B cell (primary cell): ENCODE results near the gene SEH1L. TPM values are rescaled to one million over a fixed set of nuclear protein-coding genes. Genes with fewer than 3 reads are reported as not detected.

Experiments
- ATAC-seq: fragments of 200-7000 bp; cut with Tn5 transposase; one replicate; pipeline ENCODE4 v1.10.0; 2021; ENCODE audit warnings: low read depth, mild to moderate bottlenecking, moderate number of reproducible peaks, moderate library complexity
- CTCF ChIA-PET: fragments of 350-600 bp; sonication (Branson Sonifier 250); formaldehyde crosslinking; loops from one replicate; lab custom pipeline; 2021; ENCODE audit warnings: antibody characterized with exemption, inconsistent platforms; lab: Charles Lee
- POLR2A ChIA-PET: fragments of 350-600 bp; sonication (Branson Sonifier 250); formaldehyde crosslinking; loops from one replicate; lab custom pipeline; 2021; ENCODE audit warnings: antibody characterized with exemption; lab: Charles Lee
- DNase-seq: peaks from one replicate; pipeline ENCODE4 v3.0.0; 2013
- H2AFZ ChIP-seq: 2 replicates; pipeline ENCODE4 v1.6.1; 2012; ENCODE audit warnings: mild to moderate bottlenecking, low read depth, low read length; ENCODE audit not compliant: insufficient read depth, poor library complexity, severe bottlenecking
- H3K27ac ChIP-seq, 2 donors: 1 replicate in 1 of 2; 2 replicates in 1 of 2; pipeline ENCODE4 v1.5.1; 2012 to 2013; ENCODE audit warnings: low read length in 2 of 2, mild to moderate bottlenecking in 2 of 2, moderate library complexity in 1 of 2
- H3K27me3 ChIP-seq, 4 experiments: fragments of 200-600 bp in 1 of 4; sonication (generic) in 1 of 4; replicated peaks in 1 of 4; 1 replicate in 2 of 4; 2 replicates in 2 of 4; pipeline versions ENCODE4 v1.6.1 to v1.7.0; 2013 to 2016; ENCODE audit warnings: low read length in 3 of 4, mild to moderate bottlenecking in 2 of 4, mixed read lengths in 1 of 4, moderate library complexity in 1 of 4; ENCODE audit not compliant: insufficient read depth in 4 of 4, control insufficient read depth in 3 of 4; ENCODE audit errors: control extremely low read depth in 1 of 4
- H3K36me3 ChIP-seq, 2 experiments: replicated peaks in 1 of 2; 1 replicate in 1 of 2; 2 replicates in 1 of 2; pipeline versions ENCODE4 v1.6.1 to v1.7.1; 2013; ENCODE audit warnings: low read length in 1 of 2; ENCODE audit not compliant: insufficient read depth in 2 of 2, control insufficient read depth in 1 of 2; ENCODE audit errors: control extremely low read depth in 1 of 2, extremely low read depth in 1 of 2
- H3K4me1 ChIP-seq, 2 donors: fragments of 200-600 bp in 1 of 2; sonication (generic) in 1 of 2; 1 replicate in 1 of 2; 2 replicates in 1 of 2; pipeline versions ENCODE4 v1.5.1 to v1.6.1; 2013 to 2017; ENCODE audit warnings: low read length in 2 of 2; ENCODE audit not compliant: control insufficient read depth in 2 of 2, insufficient read depth in 2 of 2
- H3K4me2 ChIP-seq: replicated peaks from 2 replicates; pipeline ENCODE3; 2012; ENCODE audit warnings: mild to moderate bottlenecking, low read depth, low read length; ENCODE audit not compliant: poor library complexity, severe bottlenecking
- H3K4me3 ChIP-seq, 5 experiments: fragments of 200-600 bp in 1 of 5; sonication (generic) in 1 of 5; 1 replicate in 3 of 5; 2 replicates in 2 of 5; pipeline versions ENCODE4 v1.5.1 to v1.7.0; 2011 to 2016; ENCODE audit warnings: low read length in 4 of 5, mild to moderate bottlenecking in 4 of 5, low read depth in 2 of 5, control low read depth in 1 of 5, moderate library complexity in 1 of 5; ENCODE audit not compliant: insufficient read depth in 1 of 5; ENCODE audit errors: control extremely low read depth in 1 of 5, extremely low read depth in 1 of 5
- H3K79me2 ChIP-seq: fragments of 200-600 bp; sonication (generic); one replicate; pipeline ENCODE4 v1.6.0; 2016; ENCODE audit warnings: low read length; ENCODE audit not compliant: control insufficient read depth, insufficient read depth
- H3K9ac ChIP-seq: fragments of 200-600 bp; sonication (generic); 2 replicates; pipeline ENCODE4 v1.6.1; 2017; ENCODE audit warnings: mild to moderate bottlenecking, low read length, moderate library complexity
- H3K9me3 ChIP-seq, 3 donors: one replicate each; pipeline versions ENCODE4 v1.6.1 to v1.7.1; 2013; ENCODE audit warnings: low read length in 2 of 3; ENCODE audit not compliant: control insufficient read depth in 2 of 3, insufficient read depth in 1 of 3; ENCODE audit errors: control extremely low read depth in 1 of 3
- H4K20me1 ChIP-seq: 2 replicates; pipeline ENCODE4 v1.6.0; 2012; ENCODE audit warnings: mild to moderate bottlenecking, low read length; ENCODE audit not compliant: insufficient read depth, control insufficient read depth, poor library complexity, severe bottlenecking
- H3K27ac Mint-ChIP-seq: one replicate; pipeline ENCODE4 v1.8.0; 2021; ENCODE audit warnings: mixed read lengths
- H3K27me3 Mint-ChIP-seq: one replicate; pipeline ENCODE4 v1.8.0; 2021; ENCODE audit warnings: mixed read lengths
- H3K4me1 Mint-ChIP-seq: one replicate; pipeline ENCODE4 v1.8.0; 2021; ENCODE audit warnings: mixed read lengths
- H3K4me3 Mint-ChIP-seq: one replicate; pipeline ENCODE4 v1.8.0; 2021; ENCODE audit warnings: mixed read lengths
- H3K9me3 Mint-ChIP-seq: one replicate; pipeline ENCODE4 v1.8.0; 2022; ENCODE audit warnings: mixed read lengths; ENCODE audit not compliant: insufficient read depth
- EZH2 ChIP-seq: IDR thresholded peaks from 2 replicates; pipeline ENCODE4 v1.6.1; 2012; ENCODE audit warnings: borderline replicate concordance, low read depth, mild to moderate bottlenecking, moderate library complexity, low read length; ENCODE audit not compliant: insufficient read depth, poor library complexity, severe bottlenecking
- WGBS: methylation state at CpG from one replicate; pipeline ENCODE4 v1.1.5; 2013; ENCODE audit warnings: missing lambda C conversion rate; ENCODE audit not compliant: insufficient coverage; 5-methylcytosine and 5-hydroxymethylcytosine counted together
- intact Hi-C: fragments of 100-400 bp; cut with micrococcal nuclease; formaldehyde crosslinking; loops from one replicate; pipeline ENCODE4 v1.10.0; 2022
- polyA plus RNA-seq: library from polyadenylated mRNA; depleted of rRNA; stranded (reverse); fragments of >200 nt; gene quantifications from 2 replicates; pipeline ENCODE4 v1.2.3, GENCODE V29; 2012
- total RNA-seq, 2 donors: library from RNA; stranded (reverse); fragments of 120-200 nt in 1 of 2; gene quantifications; 1 replicate in 1 of 2; 2 replicates in 1 of 2; pipeline versions ENCODE4 v1.2.3 to v1.2.4, GENCODE V29; 2013 to 2022
- TF ChIP-seq, protein P1 (sequence below): fragments of 200-600 bp; IDR thresholded peaks from one replicate; pipeline ENCODE4 v1.8.0; 2022; ENCODE audit warnings: antibody characterized with exemption, mild to moderate bottlenecking

The SEH1L gene
- total and polyA plus RNA-seq, 2 donors (not counting 1 experiment from before 2014, with no cell fraction given) = 8.7 to 46.4 TPM

DNA sequence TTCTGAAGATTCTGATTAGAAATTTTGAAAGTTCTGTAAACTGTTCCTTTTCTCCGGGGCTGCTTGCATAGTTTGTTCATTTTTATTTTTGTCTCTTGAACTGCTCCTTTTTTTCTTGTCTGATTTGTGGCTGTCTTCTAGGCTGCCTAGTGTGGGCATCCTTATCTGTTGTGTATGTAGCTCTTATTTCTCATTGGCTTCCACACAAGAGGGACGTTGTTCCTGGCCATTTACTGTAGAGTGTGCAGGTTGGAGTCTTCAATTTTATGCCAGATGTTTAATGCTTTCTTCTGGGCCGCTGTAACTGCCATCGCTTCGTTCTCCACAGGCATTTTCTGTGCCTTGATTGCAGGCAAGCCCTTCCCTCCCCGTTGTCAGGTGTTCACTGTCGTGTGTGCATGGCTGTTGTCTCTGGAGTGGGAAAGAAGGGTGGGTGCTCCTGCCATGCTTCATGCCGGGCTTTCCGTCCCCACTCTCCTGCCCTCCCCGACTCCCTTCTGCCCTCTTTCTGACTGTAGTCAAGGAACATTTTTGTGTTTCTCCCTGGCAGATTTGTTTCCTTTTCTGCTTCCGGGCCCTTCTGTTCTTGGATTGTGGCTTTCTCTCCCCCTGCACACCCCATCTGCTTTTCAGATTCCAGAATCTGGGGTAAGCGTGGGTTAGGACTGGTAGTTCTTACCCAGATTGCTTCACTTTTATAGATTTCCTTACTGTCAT, 58.9 kb downstream of the SEH1L start:
- no peaks in the 10 kb centered on the region for H3K9me3 Mint-ChIP-seq
- H3K27me3 Mint-ChIP-seq = no peaks in the 10 kb centered on the region
- ChIA-PET POLR2A (no interaction called here), CTCF (interaction anchor here (0.6 kb wide), 1 partner anchor 527 kb away, joined by 3 read pairs; no protein-coding TSS in a partner anchor)
- no peaks in the 10 kb centered on the region for H4K20me1 ChIP-seq
- intact Hi-C loops = no loop called here
- no peaks in the 10 kb centered on the region for H3K4me1 ChIP-seq
- no peak for DNase-seq
- H3K27ac Mint-ChIP-seq = no peak overlapping the region
- ATAC-seq = no peak
- H3K9me3 ChIP-seq = no peaks in the 10 kb centered on the region
- TF ChIP-seq EZH2 = no peak
- TF ChIP-seq, protein P1, sequence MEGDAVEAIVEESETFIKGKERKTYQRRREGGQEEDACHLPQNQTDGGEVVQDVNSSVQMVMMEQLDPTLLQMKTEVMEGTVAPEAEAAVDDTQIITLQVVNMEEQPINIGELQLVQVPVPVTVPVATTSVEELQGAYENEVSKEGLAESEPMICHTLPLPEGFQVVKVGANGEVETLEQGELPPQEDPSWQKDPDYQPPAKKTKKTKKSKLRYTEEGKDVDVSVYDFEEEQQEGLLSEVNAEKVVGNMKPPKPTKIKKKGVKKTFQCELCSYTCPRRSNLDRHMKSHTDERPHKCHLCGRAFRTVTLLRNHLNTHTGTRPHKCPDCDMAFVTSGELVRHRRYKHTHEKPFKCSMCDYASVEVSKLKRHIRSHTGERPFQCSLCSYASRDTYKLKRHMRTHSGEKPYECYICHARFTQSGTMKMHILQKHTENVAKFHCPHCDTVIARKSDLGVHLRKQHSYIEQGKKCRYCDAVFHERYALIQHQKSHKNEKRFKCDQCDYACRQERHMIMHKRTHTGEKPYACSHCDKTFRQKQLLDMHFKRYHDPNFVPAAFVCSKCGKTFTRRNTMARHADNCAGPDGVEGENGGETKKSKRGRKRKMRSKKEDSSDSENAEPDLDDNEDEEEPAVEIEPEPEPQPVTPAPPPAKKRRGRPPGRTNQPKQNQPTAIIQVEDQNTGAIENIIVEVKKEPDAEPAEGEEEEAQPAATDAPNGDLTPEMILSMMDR = no peak
- H3K27me3 ChIP-seq = no peaks in the 10 kb centered on the region
- no peak overlapping the region for H2AFZ ChIP-seq
- H3K4me3 ChIP-seq = no peak overlapping the region
- H3K79me2 ChIP-seq = peaks cover 15% of the 10 kb centered on the region
- H3K4me2 ChIP-seq = no peak overlapping the region
- peaks cover 11% of the 10 kb centered on the region for H3K4me1 Mint-ChIP-seq
- WGBS = 42% methylated on average over 6 of the region's 12 CpGs
- no peak overlapping the region for H3K9ac ChIP-seq
- H3K27ac ChIP-seq = no peak overlapping the region
- H3K36me3 ChIP-seq = peaks cover 2 to 43% of the 10 kb centered on the region in 2 experiments
- no peak overlapping the region for H3K4me3 Mint-ChIP-seq

DNA sequence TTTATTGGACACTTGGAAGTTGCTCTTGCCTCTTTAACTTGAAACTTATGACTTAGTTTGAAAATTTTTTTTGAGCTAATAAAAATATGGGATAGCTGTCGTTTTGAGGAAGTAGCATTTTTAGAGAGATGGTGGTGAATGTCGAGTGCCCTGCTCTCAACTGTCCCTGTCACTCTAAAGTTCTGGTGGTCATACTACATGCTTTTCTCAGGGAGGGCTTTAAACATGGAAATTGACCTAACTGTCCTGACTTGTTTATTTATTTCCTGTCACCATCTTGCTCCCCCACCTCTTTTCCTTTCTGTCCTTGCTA, 59.4 kb downstream of the SEH1L start:
- Histone ChIP-seq H3K27me3 (no peaks in the 10 kb centered on the region), H3K27ac (no peak overlapping the region), H2AFZ (no peak overlapping the region), H3K36me3 (peaks cover 4 to 48% of the 10 kb centered on the region in 2 experiments), H4K20me1 (no peaks in the 10 kb centered on the region), H3K9ac (no peak overlapping the region), H3K4me2 (no peak overlapping the region), H3K4me1 (no peaks in the 10 kb centered on the region), H3K79me2 (peaks cover 15% of the 10 kb centered on the region), H3K9me3 (no peaks in the 10 kb centered on the region), H3K4me3 (no peak overlapping the region)
- H3K4me3 Mint-ChIP-seq = no peak overlapping the region
- DNase-seq = no peak
- intact Hi-C loops = no loop called here
- no peaks in the 10 kb centered on the region for H3K9me3 Mint-ChIP-seq
- WGBS = 17% methylated on average over 1 of the region's 2 CpGs
- no peaks in the 10 kb centered on the region for H3K27me3 Mint-ChIP-seq
- H3K4me1 Mint-ChIP-seq = peaks cover 11% of the 10 kb centered on the region
- CTCF ChIA-PET = no interaction called here
- no peak overlapping the region for H3K27ac Mint-ChIP-seq
- POLR2A ChIA-PET = no interaction called here
- no peak for ATAC-seq
- TF ChIP-seq, protein P1 = no peak
- no peak for TF ChIP-seq EZH2
